Smooth muscle cell (in vitro differentiated cells): ENCODE data around the gene SLC1A7. TPM values are rescaled to one million over a fixed set of nuclear protein-coding genes. Genes with fewer than 3 reads are reported as not detected.

Experiments used
- DNase-seq: peaks from one replicate; lab custom pipeline; 2025; ENCODE audit not compliant: unreplicated experiment; lab: John Stamatoyannopoulos, UW
- H2AFZ ChIP-seq: fragments of 200-600 bp; sonication (generic); 2 replicates; pipeline ENCODE4 v1.6.0; 2016; ENCODE audit warnings: antibody characterized with exemption, low read depth, mild to moderate bottlenecking
- H3F3A ChIP-seq: fragments of 200-600 bp; sonication (generic); 2 replicates; pipeline ENCODE4 v1.6.0; 2017; ENCODE audit warnings: antibody characterized with exemption, low read depth
- H3K27ac ChIP-seq: fragments of 200-600 bp; sonication (generic); 2 replicates; pipeline ENCODE4 v1.5.1; 2016; ENCODE audit warnings: low read depth, mild to moderate bottlenecking
- H3K27me3 ChIP-seq: fragments of 200-600 bp; sonication (generic); 2 replicates; pipeline ENCODE4 v1.6.1; 2016; ENCODE audit warnings: low read depth, mild to moderate bottlenecking
- H3K36me3 ChIP-seq: fragments of 200-600 bp; sonication (generic); 2 replicates; pipeline ENCODE4 v1.5.1; 2016; ENCODE audit warnings: low read depth
- H3K4me1 ChIP-seq: fragments of 200-600 bp; sonication (generic); 2 replicates; pipeline ENCODE4 v1.5.1; 2016; ENCODE audit warnings: low read depth
- H3K4me2 ChIP-seq: fragments of 200-600 bp; sonication (generic); 2 replicates; pipeline ENCODE4 v1.6.0; 2016; ENCODE audit warnings: mild to moderate bottlenecking
- H3K4me3 ChIP-seq: fragments of 200-600 bp; sonication (generic); 2 replicates; pipeline ENCODE4 v1.5.1; 2016; ENCODE audit warnings: mild to moderate bottlenecking
- H3K79me2 ChIP-seq: fragments of 200-600 bp; sonication (generic); 2 replicates; pipeline ENCODE4 v1.6.0; 2016; ENCODE audit warnings: low read depth, mild to moderate bottlenecking
- H3K9ac ChIP-seq: fragments of 200-600 bp; sonication (generic); 2 replicates; pipeline ENCODE4 v1.6.0; 2016; ENCODE audit warnings: low read depth
- H3K9me3 ChIP-seq: fragments of 200-600 bp; sonication (generic); replicated peaks from 2 replicates; pipeline ENCODE4 v1.5.1; 2016; ENCODE audit warnings: low read depth
- H4K20me1 ChIP-seq: fragments of 200-600 bp; sonication (generic); 2 replicates; pipeline ENCODE4 v1.6.0; 2016; ENCODE audit warnings: low read depth
- WGBS: methylation state at CpG from one replicate; pipeline ENCODE4 v1.1.7; 2016; ENCODE audit warnings: low lambda C conversion rate; 5-methylcytosine and 5-hydroxymethylcytosine counted together
- polyA plus RNA-seq: library from polyadenylated mRNA; unstranded; fragments of >200 nt; fragmentation: Nextera tagmentation; extraction: Ambion mirVana; gene quantifications from 2 replicates; pipeline ENCODE4 v1.2.1, GENCODE V29; 2016
- total RNA-seq: library from RNA; depleted of rRNA; stranded (reverse); fragments of >200 nt; gene quantifications from 2 replicates; pipeline ENCODE4 v1.2.3, GENCODE V29; 2014
- TF ChIP-seq, protein P1 (sequence below): fragments of 200-600 bp; sonication (generic); IDR thresholded peaks from 2 replicates; pipeline ENCODE4 v1.5.1; 2017; ENCODE audit warnings: borderline replicate concordance, mild to moderate bottlenecking, antibody characterized with exemption; ENCODE audit not compliant: insufficient read depth, poor library complexity, severe bottlenecking

Gene SLC1A7
- total and polyA plus RNA-seq, 2 experiments from 2014 or later = 0.05 TPM; not detected in 1

DNA sequence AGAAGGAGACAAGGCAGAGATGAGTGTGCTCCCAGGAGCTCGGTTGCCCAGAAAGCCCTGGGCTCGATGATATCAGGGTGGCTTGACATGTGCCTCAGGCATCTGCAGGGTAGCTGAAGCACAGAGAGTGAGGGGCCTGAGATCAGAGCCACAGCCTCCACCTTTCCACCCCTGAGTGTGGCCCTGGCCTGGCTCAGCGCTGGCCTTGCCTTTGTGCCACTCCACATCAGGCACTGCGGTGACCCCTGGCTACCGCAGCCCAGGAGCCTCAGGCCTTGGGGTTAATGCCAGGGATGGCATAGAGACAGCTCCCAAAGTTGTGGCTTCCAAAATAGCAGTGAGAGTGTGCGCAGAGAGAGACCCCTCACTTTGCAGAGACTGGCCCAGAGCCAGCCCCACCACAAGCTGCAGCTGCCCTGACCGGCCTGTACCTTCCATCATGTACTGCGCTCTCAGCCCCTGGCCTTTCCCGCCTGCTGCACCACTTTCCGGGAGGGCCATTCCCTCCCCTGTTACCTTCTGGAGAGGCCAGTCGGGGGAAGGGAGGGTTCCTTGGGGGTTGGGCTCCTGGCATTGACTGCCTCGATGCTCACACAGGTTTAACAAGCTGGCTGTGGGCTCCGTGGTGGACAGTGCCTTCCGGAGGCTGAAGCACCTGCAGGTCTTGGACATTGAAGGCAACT, 60.9 kb downstream of the SLC1A7 start:
- Histone ChIP-seq H3K36me3 (no peaks in the 10 kb centered on the region), H3F3A (no peaks in the 10 kb centered on the region), H3K79me2 (no peaks in the 10 kb centered on the region), H3K4me1 (no peaks in the 10 kb centered on the region), H3K4me2 (no peak overlapping the region), H3K9ac (no peak overlapping the region), H3K27me3 (no peaks in the 10 kb centered on the region), H3K4me3 (no peak overlapping the region), H2AFZ (no peak overlapping the region), H3K9me3 (no peaks in the 10 kb centered on the region), H3K27ac (no peak overlapping the region), H4K20me1 (no peaks in the 10 kb centered on the region)
- DNase-seq = no peak
- WGBS = 86% methylated on average over 14 of the region's 14 CpGs
- TF ChIP-seq, protein P1, sequence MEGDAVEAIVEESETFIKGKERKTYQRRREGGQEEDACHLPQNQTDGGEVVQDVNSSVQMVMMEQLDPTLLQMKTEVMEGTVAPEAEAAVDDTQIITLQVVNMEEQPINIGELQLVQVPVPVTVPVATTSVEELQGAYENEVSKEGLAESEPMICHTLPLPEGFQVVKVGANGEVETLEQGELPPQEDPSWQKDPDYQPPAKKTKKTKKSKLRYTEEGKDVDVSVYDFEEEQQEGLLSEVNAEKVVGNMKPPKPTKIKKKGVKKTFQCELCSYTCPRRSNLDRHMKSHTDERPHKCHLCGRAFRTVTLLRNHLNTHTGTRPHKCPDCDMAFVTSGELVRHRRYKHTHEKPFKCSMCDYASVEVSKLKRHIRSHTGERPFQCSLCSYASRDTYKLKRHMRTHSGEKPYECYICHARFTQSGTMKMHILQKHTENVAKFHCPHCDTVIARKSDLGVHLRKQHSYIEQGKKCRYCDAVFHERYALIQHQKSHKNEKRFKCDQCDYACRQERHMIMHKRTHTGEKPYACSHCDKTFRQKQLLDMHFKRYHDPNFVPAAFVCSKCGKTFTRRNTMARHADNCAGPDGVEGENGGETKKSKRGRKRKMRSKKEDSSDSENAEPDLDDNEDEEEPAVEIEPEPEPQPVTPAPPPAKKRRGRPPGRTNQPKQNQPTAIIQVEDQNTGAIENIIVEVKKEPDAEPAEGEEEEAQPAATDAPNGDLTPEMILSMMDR = no peak

DNA sequence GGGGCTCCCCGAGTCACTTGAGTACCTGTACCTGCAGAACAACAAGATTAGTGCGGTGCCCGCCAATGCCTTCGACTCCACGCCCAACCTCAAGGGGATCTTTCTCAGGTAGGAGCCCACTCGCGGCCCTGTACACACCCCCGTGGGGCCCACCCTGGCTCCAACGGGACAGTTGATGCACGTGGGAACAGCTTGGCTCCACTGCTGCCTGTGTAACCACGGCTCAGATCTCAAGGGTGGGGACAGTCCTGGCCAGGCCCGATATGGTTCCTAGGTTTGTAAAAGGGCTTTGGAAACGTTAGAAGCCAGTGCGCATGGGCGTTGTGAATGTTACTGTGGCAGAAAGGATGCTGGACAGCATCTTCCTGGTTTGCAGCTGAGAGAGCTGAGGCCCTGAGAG, 61.7 kb downstream of the SLC1A7 start:
- H3K4me1 ChIP-seq = no peaks in the 10 kb centered on the region
- H3K79me2 ChIP-seq = no peaks in the 10 kb centered on the region
- H3F3A ChIP-seq = no peaks in the 10 kb centered on the region
- H3K4me2 ChIP-seq = no peak overlapping the region
- H3K4me3 ChIP-seq = no peak overlapping the region
- no peaks in the 10 kb centered on the region for H3K27me3 ChIP-seq
- H4K20me1 ChIP-seq = no peaks in the 10 kb centered on the region
- no peak for DNase-seq
- H2AFZ ChIP-seq = no peak overlapping the region
- H3K27ac ChIP-seq = no peak overlapping the region
- TF ChIP-seq, protein P1 = no peak
- WGBS = 95% methylated on average over 15 of the region's 15 CpGs
- H3K9ac ChIP-seq = no peak overlapping the region
- no peaks in the 10 kb centered on the region for H3K9me3 ChIP-seq
- no peaks in the 10 kb centered on the region for H3K36me3 ChIP-seq

DNA sequence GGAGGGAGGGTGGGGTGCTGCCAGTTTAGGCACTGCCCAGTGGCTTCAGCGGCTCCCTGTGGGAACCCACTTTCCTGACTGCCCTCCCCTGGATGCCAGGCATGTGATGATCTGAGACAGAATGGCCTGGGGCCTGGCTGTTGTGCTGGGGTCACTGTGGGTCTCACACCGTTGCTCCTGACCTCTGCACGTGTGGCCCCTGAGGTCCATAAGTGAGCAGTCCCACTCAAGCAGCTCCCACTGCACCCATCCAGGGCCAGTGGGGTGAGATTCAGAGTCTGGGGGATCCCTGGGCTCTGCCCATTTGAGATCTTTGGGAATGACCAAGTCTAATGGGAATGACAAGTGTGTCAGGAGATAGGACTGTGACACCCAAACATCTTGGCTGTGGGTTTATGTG, 62.4 kb downstream of the SLC1A7 start:
- no peaks in the 10 kb centered on the region for H3K4me1 ChIP-seq
- no peaks in the 10 kb centered on the region for H3F3A ChIP-seq
- no peak overlapping the region for H2AFZ ChIP-seq
- H3K9ac ChIP-seq = no peak overlapping the region
- H3K4me3 ChIP-seq = no peak overlapping the region
- no peak overlapping the region for H3K4me2 ChIP-seq
- H4K20me1 ChIP-seq = no peaks in the 10 kb centered on the region
- H3K9me3 ChIP-seq = no peaks in the 10 kb centered on the region
- no peak for DNase-seq
- no peaks in the 10 kb centered on the region for H3K36me3 ChIP-seq
- H3K27me3 ChIP-seq = no peaks in the 10 kb centered on the region
- H3K27ac ChIP-seq = no peak overlapping the region
- TF ChIP-seq, protein P1 = no peak
- H3K79me2 ChIP-seq = no peaks in the 10 kb centered on the region
- 73% methylated on average over 3 of the region's 3 CpGs for WGBS

DNA sequence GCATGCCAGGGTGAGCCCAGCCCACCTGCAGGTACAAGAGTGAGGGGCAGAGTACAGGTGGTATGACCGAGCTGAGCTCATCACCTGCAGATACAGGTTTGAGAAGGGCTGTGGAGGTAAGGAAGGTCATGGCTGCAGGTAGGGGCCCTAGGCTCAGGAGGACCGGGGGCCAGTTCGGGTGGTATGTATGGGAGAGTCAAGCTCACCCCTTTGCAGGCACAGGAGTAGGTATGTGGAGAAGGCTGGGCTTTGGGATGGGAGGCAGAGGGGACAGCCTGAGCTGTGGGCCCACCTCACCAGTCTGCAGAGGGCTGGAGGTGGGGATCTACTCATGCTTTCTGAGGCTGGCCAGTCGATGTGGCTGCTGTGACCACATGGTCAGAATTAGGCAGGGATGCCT, 63.2 kb downstream of the SLC1A7 start:
- no peaks in the 10 kb centered on the region for H3K79me2 ChIP-seq
- no peak for DNase-seq
- no peaks in the 10 kb centered on the region for H3F3A ChIP-seq
- H3K4me3 ChIP-seq = no peak overlapping the region
- no peak overlapping the region for H2AFZ ChIP-seq
- H3K36me3 ChIP-seq = no peaks in the 10 kb centered on the region
- no peak overlapping the region for H3K4me2 ChIP-seq
- WGBS = 81% methylated on average over 4 of the region's 4 CpGs
- no peak overlapping the region for H3K9ac ChIP-seq
- H3K4me1 ChIP-seq = no peaks in the 10 kb centered on the region
- TF ChIP-seq, protein P1 = no peak
- H3K27me3 ChIP-seq = no peaks in the 10 kb centered on the region
- H4K20me1 ChIP-seq = no peaks in the 10 kb centered on the region
- H3K27ac ChIP-seq = no peak overlapping the region
- no peaks in the 10 kb centered on the region for H3K9me3 ChIP-seq
